HG03354 (cell line): Measurements from ENCODE around the gene TMEM175.
"Not testable (repeated sequence)": the region's sequence is repeated elsewhere in the genome, so short reads cannot be mapped to it uniquely, and the experiment has no call there.

ENCODE experiments used
- ATAC-seq: cut with Tn5 transposase; IDR thresholded peaks from one replicate; pipeline ENCODE4 v1.9.1; 2021; ENCODE audit warnings: mild to moderate bottlenecking; ENCODE audit not compliant: unreplicated experiment, poor library complexity, severe bottlenecking

The TMEM175 gene

GRCh38 chr4:965766-966134, 33.5 kb downstream of the TMEM175 start:
- no peak for ATAC-seq

- no peak for ATAC-seq
Observed at GRCh38 chr4:966266-967112, 34.2 kb downstream of the TMEM175 start.

- no peak for ATAC-seq
Observed at GRCh38 chr4:967113-968104, 35.1 kb downstream of the TMEM175 start.

- ATAC-seq, result no peak
Observed at GRCh38 chr4:968221-968620, 36.0 kb downstream of the TMEM175 start.

- no peak for ATAC-seq
Observed at GRCh38 chr4:968621-969394, 36.5 kb downstream of the TMEM175 start.

- ATAC-seq, result no peak
Observed at GRCh38 chr4:970046-970745, 37.9 kb downstream of the TMEM175 start.

GRCh38 chr4:970854-971520, 38.7 kb downstream of the TMEM175 start:
- ATAC-seq, result no peak

GRCh38 chr4:971666-972500, 39.6 kb downstream of the TMEM175 start:
- ATAC-seq, result no peak

- peak; percentile 50 for ATAC-seq
Observed at GRCh38 chr4:972651-973424, 40.6 kb downstream of the TMEM175 start.

- ATAC-seq, result peak; percentile 74
Observed at GRCh38 chr4:973431-974397, 41.5 kb downstream of the TMEM175 start, which contains the start of gene DGKQ. Gene DGKQ (minus strand): TSS chr4:973569. CDS start chr4:973482, 87 bp downstream.

- ATAC-seq, result no peak
Observed at GRCh38 chr4:974668-975067, 42.4 kb downstream of the TMEM175 start.

- ATAC-seq, result not testable (repeated sequence)
Observed at GRCh38 chr4:976016-976415, 43.8 kb downstream of the TMEM175 start.

GRCh38 chr4:978957-979701, 46.9 kb downstream of the TMEM175 start:
- ATAC-seq, result no peak

- no peak for ATAC-seq
Observed at GRCh38 chr4:982291-982690, 50.0 kb downstream of the TMEM175 start.

- ATAC-seq, result no peak
Observed at GRCh38 chr4:982814-983213, 50.6 kb downstream of the TMEM175 start.
